K562 (cell line): ENCODE data around the gene NENF. TPM values are rescaled to one million over a fixed set of nuclear protein-coding genes. Genes with fewer than 3 reads are reported as not detected.
A peak's percentile ranks its signal among the peaks of the same experiment; 100 is the strongest.

Source experiments
- BRD9 ChIP-seq: fragments of 450-650 bp; IDR thresholded peaks from 2 replicates; pipeline ENCODE4 v1.6.1; 2018; ENCODE audit warnings: low read depth; ENCODE audit not compliant: partially characterized antibody
- CBX1 ChIP-seq: sonication (generic); IDR thresholded peaks from 2 replicates; pipeline ENCODE4 v1.6.1; 2016; ENCODE audit warnings: antibody characterized with exemption, low read depth, mild to moderate bottlenecking
- HDAC1 ChIP-seq, 2 experiments: fragments of 450-650 bp; IDR thresholded peaks; 2 replicates each; pipeline ENCODE4 v1.6.1; 2016 to 2017; ENCODE audit warnings: inconsistent platforms in 1 of 2, mild to moderate bottlenecking in 1 of 2, moderate library complexity in 1 of 2
- ILK ChIP-seq: fragments of 450-650 bp; IDR thresholded peaks from 2 replicates; pipeline ENCODE4 v1.6.1; 2016; ENCODE audit warnings: missing genetic modification characterization, low read depth, mild to moderate bottlenecking, missing compliant biosample characterization, moderate library complexity, borderline replicate concordance
- KLF1 ChIP-seq: fragments of 450-650 bp; IDR thresholded peaks from 2 replicates; pipeline ENCODE4 v1.6.1; 2016; ENCODE audit warnings: missing genetic modification characterization, missing compliant biosample characterization
- MBD1 ChIP-seq: fragments of 250-450 bp; sonication (Bioruptor Pico); IDR thresholded peaks from 2 replicates; pipeline ENCODE4 v1.8.0; 2022; ENCODE audit warnings: inconsistent platforms
- MTA1 ChIP-seq: fragments of 450-650 bp; IDR thresholded peaks from 2 replicates; pipeline ENCODE4 v1.6.1; 2017; ENCODE audit warnings: borderline replicate concordance
- U2AF1 ChIP-seq: fragments of 200-400 bp; formaldehyde crosslinking; optimal IDR thresholded peaks from 2 replicates; pipeline ENCODE3; 2017; ENCODE audit warnings: mild to moderate bottlenecking, low read depth, low read length, moderate library complexity
- ZBTB11 ChIP-seq, 3 experiments: fragments of 200-800 bp in 1 of 3; fragments of 250-450 bp in 1 of 3; fragments of 450-650 bp in 1 of 3; sonication (Bioruptor Pico) in 1 of 3; sonication (Bioruptor generic) in 1 of 3; formaldehyde crosslinking in 1 of 3; IDR thresholded peaks; 2 replicates each; pipeline versions ENCODE4 v1.6.1 to v1.8.0; 2016 to 2022; ENCODE audit warnings: mild to moderate bottlenecking in 2 of 3, missing genetic modification characterization in 2 of 3, missing compliant biosample characterization in 1 of 3, moderate library complexity in 1 of 3
- ZNF174 ChIP-seq: fragments of 250-450 bp; sonication (Bioruptor Pico); IDR thresholded peaks from 2 replicates; pipeline ENCODE4 v1.4.0; 2020; ENCODE audit warnings: mild to moderate bottlenecking
- ZNF311 ChIP-seq: fragments of 250-450 bp; sonication (Bioruptor Pico); IDR thresholded peaks from 2 replicates; pipeline ENCODE4 v1.4.0; 2020; ENCODE audit warnings: mild to moderate bottlenecking, moderate library complexity
- ZNF398 ChIP-seq: fragments of 250-450 bp; sonication (Bioruptor Pico); IDR thresholded peaks from 2 replicates; pipeline ENCODE4 v1.8.0; 2021; ENCODE audit warnings: moderate library complexity, mild to moderate bottlenecking, inconsistent platforms
- ZNF589 ChIP-seq: fragments of 200-800 bp; sonication (Bioruptor generic); IDR thresholded peaks from 2 replicates; pipeline ENCODE4 v1.6.1; 2016; ENCODE audit warnings: low read depth, missing genetic modification characterization, missing compliant biosample characterization
- polyA plus RNA-seq, 8 experiments: library from polyadenylated mRNA; depleted of rRNA in 4 of 8; stranded (reverse) in 5 of 8; unstranded in 3 of 8; fragments of >200 nt; fragmentation: Nextera tagmentation in 2 of 8; fragmentation: Illumina TruSeq in 1 of 8; extraction: Ambion mirVana in 2 of 8; extraction: Trizol in 1 of 8; gene quantifications; 2 replicates each; pipeline versions ENCODE4 v1.2.1 to v1.2.3, GENCODE V29; 2011 to 2014; ENCODE audit warnings: inconsistent platforms in 1 of 8, missing spikeins in 1 of 8
- total RNA-seq, 7 experiments: library from RNA; depleted of rRNA in 6 of 7; stranded (reverse); fragments of >200 nt in 6 of 7; fragmentation: Illumina TruSeq in 2 of 7; extraction: Trizol in 2 of 7; gene quantifications; 2 replicates each; pipeline versions ENCODE4 v1.2.1 to v1.2.3, GENCODE V29; 2011 to 2021; ENCODE audit warnings: low replicate concordance in 1 of 7
- TF ChIP-seq, protein P1 (sequence below): IDR thresholded peaks from 2 replicates; pipeline ENCODE4 v1.6.1; 2011; ENCODE audit warnings: borderline replicate concordance, low read depth, mild to moderate bottlenecking, moderate library complexity, low read length; ENCODE audit not compliant: insufficient read depth, poor library complexity, severe bottlenecking
- TF ChIP-seq, protein P2 (sequence below), 2 experiments: fragments of 250-450 bp in 1 of 2; fragments of 450-650 bp in 1 of 2; sonication (Bioruptor Pico) in 1 of 2; IDR thresholded peaks; 2 replicates each; pipeline versions ENCODE4 v1.6.1 to v1.8.0; 2016 to 2021; ENCODE audit warnings: mild to moderate bottlenecking in 2 of 2, moderate library complexity in 2 of 2, missing compliant biosample characterization in 1 of 2, missing genetic modification characterization in 1 of 2

NENF gene
- total and polyA plus RNA-seq, 9 of the 15 experiments (the other 6 are each of a cell fraction or from before 2014, with no cell fraction given): 6.1 to 100 (median 72.8) TPM

DNA sequence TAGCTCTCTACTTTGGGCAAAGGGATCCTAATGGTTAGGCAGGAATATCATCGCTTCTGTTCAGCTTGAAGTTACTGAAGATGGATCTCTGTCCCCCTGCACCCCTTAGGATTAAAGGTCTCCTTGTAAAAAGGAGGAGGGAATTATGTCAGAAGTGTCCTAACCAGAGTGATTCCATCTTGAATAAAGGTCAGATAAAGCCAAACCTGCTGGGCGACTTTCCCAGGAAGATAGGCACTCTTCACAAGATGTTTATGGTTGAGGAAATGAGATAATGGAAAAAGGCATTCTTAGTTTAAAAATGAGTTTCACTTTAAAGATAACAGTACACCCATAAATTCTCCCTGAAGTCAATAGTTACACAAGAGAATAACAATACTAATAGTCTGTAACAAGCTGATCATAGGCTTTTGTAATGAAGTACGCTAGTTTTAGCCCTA lies 1.7 kb upstream of the NENF start (continued):
- TF ChIP-seq, protein P1, sequence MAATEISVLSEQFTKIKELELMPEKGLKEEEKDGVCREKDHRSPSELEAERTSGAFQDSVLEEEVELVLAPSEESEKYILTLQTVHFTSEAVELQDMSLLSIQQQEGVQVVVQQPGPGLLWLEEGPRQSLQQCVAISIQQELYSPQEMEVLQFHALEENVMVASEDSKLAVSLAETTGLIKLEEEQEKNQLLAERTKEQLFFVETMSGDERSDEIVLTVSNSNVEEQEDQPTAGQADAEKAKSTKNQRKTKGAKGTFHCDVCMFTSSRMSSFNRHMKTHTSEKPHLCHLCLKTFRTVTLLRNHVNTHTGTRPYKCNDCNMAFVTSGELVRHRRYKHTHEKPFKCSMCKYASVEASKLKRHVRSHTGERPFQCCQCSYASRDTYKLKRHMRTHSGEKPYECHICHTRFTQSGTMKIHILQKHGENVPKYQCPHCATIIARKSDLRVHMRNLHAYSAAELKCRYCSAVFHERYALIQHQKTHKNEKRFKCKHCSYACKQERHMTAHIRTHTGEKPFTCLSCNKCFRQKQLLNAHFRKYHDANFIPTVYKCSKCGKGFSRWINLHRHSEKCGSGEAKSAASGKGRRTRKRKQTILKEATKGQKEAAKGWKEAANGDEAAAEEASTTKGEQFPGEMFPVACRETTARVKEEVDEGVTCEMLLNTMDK: no peak
- TF ChIP-seq ZBTB11 (CRISPR knock-in tag; IDR thresholded peaks at IDR 0.05) (peak in 1 of 3 experiments; percentile 71; a peak in 2 of 6 replicates), CBX1 (no peak), ZNF174 (CRISPR knock-in tag) (no peak), U2AF1 (no peak), ZNF589 (CRISPR knock-in tag) (peak; percentile 81), MBD1 (0 out of 2 replicates have a peak, but pooled peaks have one; percentile 34), ZNF398 (CRISPR knock-in tag) (peak; percentile 64), ZNF311 (peak; percentile 89), ILK (no peak), HDAC1 (IDR thresholded peaks at IDR 0.05) (no peak), KLF1 (tag) (no peak), BRD9 (no peak), MTA1 (0 out of 2 replicates have a peak, but pooled peaks have one; percentile 24)
- TF ChIP-seq, protein P2, sequence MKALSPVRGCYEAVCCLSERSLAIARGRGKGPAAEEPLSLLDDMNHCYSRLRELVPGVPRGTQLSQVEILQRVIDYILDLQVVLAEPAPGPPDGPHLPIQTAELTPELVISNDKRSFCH (CRISPR knock-in tag; IDR thresholded peaks at IDR 0.05): peak; percentile 70; the same call in 1 of the 2 replicates
- TF ChIP-seq, protein P2 (tag; IDR thresholded peaks at IDR 0.05): peak; percentile 97
